ENCODE measurements around the gene MCAT.

GRCh38 chr22:43166132-43166930, 23.1 kb upstream of the MCAT start:
- no peak for TF ChIP-seq CTCF (IDR thresholded peaks at IDR 0.05)
- no peak for TF ChIP-seq POLR2A (IDR thresholded peaks at IDR 0.05)

Data from vagina (tissue), 2 donors.